ENCODE measurements around the gene CHRM3. TPM values are rescaled to one million over a fixed set of nuclear protein-coding genes. Genes with fewer than 3 reads are reported as not detected.

The CHRM3 gene
- total RNA-seq, 2 donors from 2014 or later = 2.0 to 5.5 TPM

GRCh38 chr1:239427712-239428111 is 41.3 kb downstream of the CHRM3 start:
- H3K9me3 Mint-ChIP-seq = no peaks in the 10 kb centered on the region
- TF ChIP-seq CTCF (conservative IDR thresholded peaks at IDR 0.05) = no peak
- H3K4me1 ChIP-seq (ENCODE audit: control insufficient read depth, insufficient read depth, low read length) = no peaks in the 10 kb centered on the region
- no peaks in the 10 kb centered on the region for H3K27me3 ChIP-seq (ENCODE audit: control insufficient read depth, insufficient read depth, low read length, poor library complexity, severe bottlenecking)
- H3K36me3 Mint-ChIP-seq (ENCODE audit: low read depth) = no peaks in the 10 kb centered on the region
- H3K4me3 ChIP-seq (ENCODE audit: low read length) = no peak overlapping the region
- WGBS, 2 experiments (ENCODE audit: insufficient coverage in 1 of 2, insufficient read length in 1 of 2) = 85 to 100% methylated on average over 3 of the region's 3 CpGs
- no peak overlapping the region for H3K9ac ChIP-seq (ENCODE audit: extremely low read depth, low read length, poor library complexity, severe bottlenecking)
- no peak for DNase-seq
- no peak overlapping the region for H3K4me3 Mint-ChIP-seq
- H3K27ac ChIP-seq (ENCODE audit: low read depth, low read length) = no peak overlapping the region
- no peaks in the 10 kb centered on the region for H3K36me3 ChIP-seq (ENCODE audit: control insufficient read depth, insufficient read depth, low read length)
- no peak overlapping the region for H3K27ac Mint-ChIP-seq
- no peaks in the 10 kb centered on the region for H3K27me3 Mint-ChIP-seq (ENCODE audit: insufficient read depth)
- no peaks in the 10 kb centered on the region for H3K9me3 ChIP-seq (ENCODE audit: control insufficient read depth, low read length)
- peaks cover 2% of the 10 kb centered on the region for H3K4me1 Mint-ChIP-seq

DNA sequence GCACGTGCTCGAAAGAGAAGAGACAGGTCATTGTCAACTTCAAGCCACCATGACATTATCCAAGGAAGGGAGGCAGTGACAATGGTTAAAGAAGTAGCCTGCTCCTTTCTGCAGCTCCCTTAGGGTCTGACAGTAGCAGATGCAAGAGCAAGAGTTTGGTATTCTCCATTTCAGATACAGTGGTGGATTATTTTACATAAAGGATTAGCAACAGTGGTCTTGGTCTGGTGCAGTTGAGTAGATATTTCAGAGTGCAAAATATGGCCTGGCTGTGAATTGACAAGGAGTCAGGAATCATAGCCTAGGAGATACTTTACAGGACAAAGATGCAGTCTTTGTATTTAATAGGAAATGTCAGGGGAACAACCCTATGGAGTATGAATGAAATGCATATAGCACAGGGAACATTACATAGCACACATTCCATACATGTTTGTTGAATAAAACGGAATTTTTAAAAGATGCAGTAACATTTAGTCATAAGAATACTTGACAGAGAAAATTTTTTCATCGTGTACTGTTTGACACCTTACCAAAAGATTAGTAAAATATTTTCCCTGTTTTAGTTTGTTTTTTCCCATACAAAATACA is 41.8 kb downstream of the CHRM3 start:
- no peak overlapping the region for H3K4me3 Mint-ChIP-seq
- H3K27me3 Mint-ChIP-seq (ENCODE audit: insufficient read depth) = no peaks in the 10 kb centered on the region
- no peak overlapping the region for H3K27ac Mint-ChIP-seq
- 91% methylated on average over 4 of the region's 4 CpGs; no CpG with 5 or more reads in 1 of the 2 experiments for WGBS, 2 experiments (ENCODE audit: insufficient coverage in 1 of 2, insufficient read length in 1 of 2)
- H3K4me1 ChIP-seq (ENCODE audit: control insufficient read depth, insufficient read depth, low read length) = no peaks in the 10 kb centered on the region
- H3K9me3 Mint-ChIP-seq = no peaks in the 10 kb centered on the region
- no peaks in the 10 kb centered on the region for H3K36me3 Mint-ChIP-seq (ENCODE audit: low read depth)
- H3K4me3 ChIP-seq (ENCODE audit: low read length) = no peak overlapping the region
- no peaks in the 10 kb centered on the region for H3K9me3 ChIP-seq (ENCODE audit: control insufficient read depth, low read length)
- H3K27ac ChIP-seq (ENCODE audit: low read depth, low read length) = no peak overlapping the region
- no peaks in the 10 kb centered on the region for H3K27me3 ChIP-seq (ENCODE audit: control insufficient read depth, insufficient read depth, low read length, poor library complexity, severe bottlenecking)
- no peak for TF ChIP-seq CTCF (conservative IDR thresholded peaks at IDR 0.05)
- no peaks in the 10 kb centered on the region for H3K36me3 ChIP-seq (ENCODE audit: control insufficient read depth, insufficient read depth, low read length)
- H3K9ac ChIP-seq (ENCODE audit: extremely low read depth, low read length, poor library complexity, severe bottlenecking) = no peak overlapping the region
- DNase-seq = no peak
- H3K4me1 Mint-ChIP-seq = peaks cover 2% of the 10 kb centered on the region

DNA sequence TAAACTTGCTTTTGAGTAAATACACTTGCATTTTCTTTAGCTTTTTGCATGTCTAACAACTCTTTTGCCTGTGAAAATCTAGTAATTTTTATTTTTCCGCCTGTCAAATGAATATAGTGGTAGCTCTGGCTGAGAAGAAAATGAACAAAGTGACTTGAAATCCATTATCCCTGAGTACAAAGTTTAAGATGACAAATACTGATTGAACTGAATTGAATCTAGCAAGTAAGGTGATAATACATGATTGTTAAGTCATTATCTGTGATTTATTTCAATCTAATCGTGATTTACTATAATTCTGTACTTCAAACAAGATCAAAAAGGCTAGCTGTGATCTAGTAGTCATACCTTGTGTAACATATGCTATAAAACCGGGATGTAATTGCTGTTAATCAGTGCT is 42.8 kb downstream of the CHRM3 start:
- Histone ChIP-seq H3K27me3 (ENCODE audit: control insufficient read depth, insufficient read depth, low read length, poor library complexity, severe bottlenecking) (no peaks in the 10 kb centered on the region), H3K4me1 (ENCODE audit: control insufficient read depth, insufficient read depth, low read length) (no peaks in the 10 kb centered on the region), H3K27ac (ENCODE audit: low read depth, low read length) (no peak overlapping the region), H3K36me3 (ENCODE audit: control insufficient read depth, insufficient read depth, low read length) (no peaks in the 10 kb centered on the region), H3K9me3 (ENCODE audit: control insufficient read depth, low read length) (no peaks in the 10 kb centered on the region), H3K4me3 (ENCODE audit: low read length) (no peak overlapping the region), H3K9ac (ENCODE audit: extremely low read depth, low read length, poor library complexity, severe bottlenecking) (no peak overlapping the region)
- H3K27me3 Mint-ChIP-seq (ENCODE audit: insufficient read depth) = no peaks in the 10 kb centered on the region
- no peak overlapping the region for H3K27ac Mint-ChIP-seq
- DNase-seq = no peak
- peaks cover 2% of the 10 kb centered on the region for H3K4me1 Mint-ChIP-seq
- no peaks in the 10 kb centered on the region for H3K9me3 Mint-ChIP-seq
- TF ChIP-seq CTCF (conservative IDR thresholded peaks at IDR 0.05) = no peak
- WGBS, 2 experiments (ENCODE audit: insufficient coverage in 1 of 2, insufficient read length in 1 of 2) = 87 to 90% methylated on average over 3 of the region's 3 CpGs
- H3K4me3 Mint-ChIP-seq = no peak overlapping the region
- H3K36me3 Mint-ChIP-seq (ENCODE audit: low read depth) = no peaks in the 10 kb centered on the region
